Activated CD4-positive, alpha-beta T cell treated with anti-CD3 and anti-CD28 coated beads, Interleukin-2, amount 50 U/mL, for 48 hours (primary cell): ENCODE data around the gene SORCS2.

Experiments
- DNase-seq, 2 experiments: peaks; one replicate each; pipeline ENCODE4 v3.0.0-alpha.2; 2020

Gene SORCS2

DNA sequence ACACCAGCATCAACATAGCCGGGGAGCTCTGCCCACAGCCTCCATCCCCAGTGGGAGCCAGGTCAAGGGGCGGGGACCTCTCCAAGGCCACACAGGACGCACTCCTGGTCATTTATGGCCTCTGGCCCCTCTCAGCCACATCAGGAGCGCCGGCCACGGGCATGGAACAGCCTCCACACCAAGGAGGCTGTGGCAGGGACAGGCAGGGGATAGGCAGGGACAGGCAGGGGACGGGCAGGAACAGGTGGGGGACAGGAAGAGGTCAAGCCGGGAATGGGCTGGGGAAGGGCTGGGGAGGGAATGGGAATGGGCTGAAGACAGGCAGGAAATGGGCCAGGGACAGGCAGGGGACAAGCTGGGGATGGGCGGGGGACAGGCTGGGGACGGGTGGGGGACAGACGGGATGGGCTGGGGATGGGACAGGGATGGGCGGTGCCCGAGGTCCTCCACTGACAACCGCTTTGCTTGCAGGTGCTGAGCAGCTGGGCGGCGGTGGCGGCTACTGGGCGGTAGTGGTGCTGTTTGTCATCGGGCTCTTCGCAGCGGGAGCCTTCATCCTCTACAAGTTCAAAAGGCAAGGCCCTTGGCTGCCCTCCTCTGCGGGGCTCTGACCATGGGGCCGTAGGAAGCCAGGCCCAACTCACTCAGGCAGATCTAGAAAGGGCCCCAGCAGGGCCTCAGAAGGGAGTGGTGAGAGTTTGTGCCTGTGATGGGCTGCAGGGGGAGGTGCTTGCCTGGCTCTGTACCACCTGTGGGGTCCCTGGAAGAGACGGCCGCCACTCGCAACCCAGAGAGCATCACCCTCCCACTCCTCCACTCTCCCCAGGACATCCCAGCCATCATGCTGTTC is 541.7 kb downstream of the SORCS2 start:
- no peak for DNase-seq

DNA sequence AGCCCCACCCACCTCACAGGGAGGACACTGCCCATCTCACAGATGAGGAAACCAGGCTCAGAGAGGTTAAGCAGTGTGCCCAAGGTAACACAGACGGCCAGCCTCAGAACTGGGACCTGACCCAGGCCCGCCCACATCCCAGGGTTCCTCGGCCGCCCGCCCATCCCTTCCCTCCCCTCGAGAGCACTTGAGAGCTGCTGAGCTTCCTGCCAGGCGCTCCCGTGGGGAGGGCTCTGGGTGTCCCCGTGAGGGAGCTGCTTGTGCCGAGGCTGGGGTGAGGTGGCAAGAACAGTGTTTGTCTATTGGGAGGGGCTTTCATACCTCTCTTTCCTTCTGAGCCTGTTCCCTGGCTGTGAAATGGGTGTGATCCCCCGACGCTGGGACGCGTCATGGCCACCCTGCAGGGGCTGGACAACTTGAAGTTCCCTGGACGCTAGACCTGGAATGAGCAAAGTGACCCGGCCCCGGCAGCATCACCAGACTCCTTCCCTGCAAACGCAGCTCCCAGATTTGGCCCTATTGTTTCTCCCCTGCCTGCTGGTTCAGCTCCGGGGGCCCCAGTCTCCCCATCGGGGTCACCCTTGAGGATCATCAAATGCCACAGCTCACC is 542.4 kb downstream of the SORCS2 start:
- no peak for DNase-seq

GRCh38 chr4:7735395-7735794 is 543.1 kb downstream of the SORCS2 start:
- no peak for DNase-seq

DNA sequence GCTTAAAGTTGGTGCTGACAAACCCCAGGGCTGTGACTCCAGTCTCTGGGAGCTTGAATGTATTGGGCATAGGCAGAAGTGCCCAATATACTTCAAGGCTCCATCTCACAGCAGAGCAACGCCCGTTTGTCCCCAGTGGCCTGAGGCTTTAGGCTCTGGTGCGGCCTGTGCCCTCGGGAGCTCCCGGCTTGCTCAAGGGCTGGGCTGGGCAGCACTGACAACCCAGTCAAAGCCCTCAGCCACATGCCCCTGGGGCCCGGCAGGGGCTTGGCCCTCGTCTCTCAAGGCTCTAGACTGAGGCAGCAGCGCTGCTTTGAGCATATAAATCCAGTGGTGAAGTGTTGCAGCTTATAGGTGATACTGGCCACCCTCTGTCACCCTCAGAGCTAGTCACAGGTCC is 543.6 kb downstream of the SORCS2 start:
- no peak for DNase-seq

GRCh38 chr4:7736436-7737267 is 544.3 kb downstream of the SORCS2 start:
- no peak for DNase-seq

DNA sequence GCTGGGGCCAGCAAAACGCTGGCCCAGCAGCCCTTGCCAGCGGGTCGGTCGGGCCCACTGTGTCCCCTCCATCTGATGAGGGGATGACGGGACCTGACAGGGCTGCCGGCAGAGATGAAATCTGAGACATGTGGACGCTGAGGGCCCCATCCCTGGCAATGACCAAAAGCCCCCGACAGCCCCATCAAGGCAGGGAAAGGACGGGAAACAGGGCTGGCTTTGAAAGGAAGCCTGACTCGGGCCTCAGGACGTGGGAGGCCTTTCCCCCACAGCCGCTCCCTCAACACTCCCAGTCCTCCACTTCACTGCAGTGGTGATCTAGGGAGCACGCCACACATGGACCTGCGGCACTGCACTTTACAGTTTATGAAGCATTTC is 544.9 kb downstream of the SORCS2 start:
- no peak for DNase-seq

GRCh38 chr4:7737752-7738457 is 545.6 kb downstream of the SORCS2 start:
- no peak for DNase-seq

GRCh38 chr4:7738458-7739076 is 546.2 kb downstream of the SORCS2 start:
- no peak for DNase-seq

DNA sequence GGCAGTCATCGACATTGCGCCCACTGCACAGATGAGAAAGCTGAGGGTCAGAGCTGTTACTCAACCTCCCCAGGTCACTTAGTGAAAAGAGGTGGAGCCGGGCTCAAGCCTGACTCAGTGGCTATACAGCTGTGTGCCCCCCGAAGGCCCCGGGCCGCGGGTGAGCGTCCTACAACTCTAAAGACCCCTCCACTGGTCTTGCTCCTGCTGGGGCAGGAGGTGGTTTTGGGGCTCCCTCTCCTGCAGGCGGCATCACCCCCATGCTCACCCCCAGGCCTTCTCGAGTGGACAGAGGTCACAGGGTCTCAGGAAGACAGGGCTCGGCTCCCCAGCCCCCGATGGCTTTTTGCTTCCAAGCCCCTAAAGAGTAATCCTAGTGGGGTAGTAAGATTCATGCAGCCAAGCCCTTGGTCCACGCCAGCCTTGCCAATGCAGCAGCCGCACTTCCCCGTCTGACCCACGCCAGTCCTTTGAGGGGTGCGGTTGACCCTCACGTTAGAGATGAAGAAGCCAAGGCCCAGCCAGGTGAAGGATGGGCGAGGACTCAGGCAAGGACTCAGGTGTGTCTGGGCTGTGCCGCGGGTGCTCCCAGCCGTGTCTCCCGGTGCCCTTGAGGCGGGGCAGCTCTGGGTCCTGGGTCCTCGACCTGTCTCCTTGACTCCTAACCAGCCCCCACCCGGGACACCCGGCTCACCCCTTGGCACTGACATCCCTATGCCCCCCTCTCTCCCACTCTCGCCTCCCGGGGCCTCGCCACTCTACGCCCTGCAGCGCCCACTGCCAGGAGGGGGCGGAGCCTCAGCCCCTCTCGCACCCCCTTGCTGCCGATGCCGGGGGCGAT is 547.0 kb downstream of the SORCS2 start:
- no peak for DNase-seq

- DNase-seq, result no peak
Measured at GRCh38 chr4:7739918-7740865, 547.9 kb downstream of the SORCS2 start.

DNA sequence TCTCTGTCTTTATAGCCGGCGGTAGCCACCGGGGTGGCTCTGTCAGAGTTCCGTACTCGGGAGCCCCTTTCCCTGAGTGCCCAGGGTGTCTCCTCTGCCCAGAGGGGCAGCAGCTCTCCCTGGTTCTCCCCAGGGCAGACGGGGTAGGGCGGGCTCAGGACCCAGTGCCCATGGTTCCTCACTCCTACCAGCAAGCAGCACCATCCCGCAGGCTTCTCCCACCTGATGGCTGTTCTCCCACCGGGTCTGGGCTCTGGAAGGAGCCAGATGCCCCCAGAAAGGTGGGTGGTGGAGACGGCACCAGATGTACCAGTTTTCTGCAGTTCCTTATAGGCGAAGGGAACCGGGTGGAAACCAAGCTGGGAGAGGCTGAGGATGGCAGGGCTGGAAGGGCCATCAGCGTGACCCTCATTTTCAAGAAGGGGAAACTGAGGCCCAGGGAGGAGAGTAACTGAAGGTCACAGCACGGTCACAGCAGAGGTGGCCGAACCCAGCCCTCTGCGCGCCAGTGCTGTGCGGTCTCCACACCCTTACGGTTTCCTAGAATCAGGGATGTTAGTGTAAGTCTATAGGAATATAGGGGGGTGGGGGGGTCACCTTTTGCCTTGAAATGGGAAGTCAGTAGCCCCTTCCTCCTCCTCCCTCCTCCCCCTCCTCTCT is 548.7 kb downstream of the SORCS2 start:
- no peak for DNase-seq

- DNase-seq, result no peak
Measured at GRCh38 chr4:7741946-7742806, 549.8 kb downstream of the SORCS2 start.

DNA sequence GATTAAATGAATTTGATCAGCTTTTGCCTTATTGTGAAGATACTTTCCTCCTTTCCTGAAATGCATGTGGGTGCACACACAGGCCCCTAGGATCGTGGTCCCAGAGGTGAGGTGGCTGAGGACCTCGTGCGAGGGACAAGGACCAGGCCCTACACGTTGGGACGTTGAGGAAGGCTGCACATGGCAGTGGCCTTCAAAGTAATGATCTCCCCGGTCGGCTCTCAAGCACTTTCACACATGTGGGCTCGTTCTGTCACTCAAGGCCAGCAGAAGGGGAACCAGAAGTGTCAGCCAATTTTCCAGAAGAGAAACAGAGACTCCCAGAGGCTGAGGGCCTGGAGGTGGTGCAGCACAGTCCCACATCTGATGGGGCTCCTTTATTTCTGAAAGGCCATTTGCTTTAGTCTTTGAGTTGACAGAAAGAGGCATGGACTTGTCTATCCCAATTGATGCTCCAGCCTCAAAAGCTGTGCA is 550.5 kb downstream of the SORCS2 start:
- no peak for DNase-seq

DNA sequence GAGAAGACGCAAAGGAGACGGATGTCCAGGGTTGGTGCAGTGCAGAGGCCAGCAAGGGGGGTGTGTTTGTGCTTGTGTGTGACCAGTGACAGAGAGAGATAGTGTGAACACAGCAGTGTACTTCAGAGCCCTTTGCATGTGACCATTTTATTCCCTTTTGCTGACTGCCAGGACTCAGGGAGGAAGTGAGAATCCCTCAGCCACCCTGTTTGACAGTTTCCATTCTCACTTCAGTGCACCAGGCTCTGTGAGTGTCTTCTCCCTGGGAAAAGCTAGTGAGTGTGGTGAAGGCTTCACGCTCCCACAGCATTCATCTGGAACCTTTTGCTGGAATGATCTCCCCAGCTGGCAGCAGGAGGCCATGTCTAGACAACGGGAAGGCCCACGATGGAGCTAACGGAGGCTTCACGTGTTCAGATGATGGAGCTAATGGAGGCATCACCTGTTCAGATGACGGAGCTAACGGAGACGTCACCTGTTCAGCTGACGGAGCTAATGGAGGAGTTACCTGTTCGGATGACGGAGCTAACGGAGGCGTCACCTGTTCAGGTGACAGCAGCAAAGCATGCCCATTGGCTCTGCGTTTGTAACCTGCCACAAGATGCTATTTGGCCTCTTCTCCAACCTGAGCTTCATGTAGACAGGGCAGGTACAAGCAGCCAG is 551.9 kb downstream of the SORCS2 start:
- DNase-seq, result no peak

DNA sequence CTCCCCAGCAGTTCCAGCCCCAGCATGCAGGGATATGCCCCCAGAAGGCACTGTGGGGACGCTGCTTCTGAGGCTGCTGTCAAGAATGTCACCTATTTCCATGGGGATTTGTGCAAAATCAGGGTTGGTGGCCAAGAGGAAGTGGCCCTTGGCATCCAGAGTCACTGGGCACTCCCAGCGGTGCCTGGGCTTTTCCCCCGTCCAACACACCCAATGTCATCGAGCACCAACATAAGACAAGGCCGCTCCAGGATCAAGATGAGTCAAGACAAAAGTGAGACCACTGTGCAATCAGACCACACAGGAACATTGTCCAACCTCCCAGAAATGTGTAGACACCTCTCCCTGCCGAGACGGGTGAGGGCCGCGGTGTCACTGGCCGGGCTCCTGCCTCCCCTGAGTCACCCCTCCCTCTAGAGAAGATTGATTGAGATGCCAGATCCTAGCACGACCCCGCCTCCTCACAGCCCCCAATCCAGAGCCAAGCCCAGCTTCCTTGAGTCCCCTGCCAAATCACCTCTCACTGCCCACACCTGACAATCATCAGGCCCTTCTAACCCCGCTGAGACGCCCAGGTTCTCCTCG is 553.1 kb downstream of the SORCS2 start:
- no peak for DNase-seq

DNA sequence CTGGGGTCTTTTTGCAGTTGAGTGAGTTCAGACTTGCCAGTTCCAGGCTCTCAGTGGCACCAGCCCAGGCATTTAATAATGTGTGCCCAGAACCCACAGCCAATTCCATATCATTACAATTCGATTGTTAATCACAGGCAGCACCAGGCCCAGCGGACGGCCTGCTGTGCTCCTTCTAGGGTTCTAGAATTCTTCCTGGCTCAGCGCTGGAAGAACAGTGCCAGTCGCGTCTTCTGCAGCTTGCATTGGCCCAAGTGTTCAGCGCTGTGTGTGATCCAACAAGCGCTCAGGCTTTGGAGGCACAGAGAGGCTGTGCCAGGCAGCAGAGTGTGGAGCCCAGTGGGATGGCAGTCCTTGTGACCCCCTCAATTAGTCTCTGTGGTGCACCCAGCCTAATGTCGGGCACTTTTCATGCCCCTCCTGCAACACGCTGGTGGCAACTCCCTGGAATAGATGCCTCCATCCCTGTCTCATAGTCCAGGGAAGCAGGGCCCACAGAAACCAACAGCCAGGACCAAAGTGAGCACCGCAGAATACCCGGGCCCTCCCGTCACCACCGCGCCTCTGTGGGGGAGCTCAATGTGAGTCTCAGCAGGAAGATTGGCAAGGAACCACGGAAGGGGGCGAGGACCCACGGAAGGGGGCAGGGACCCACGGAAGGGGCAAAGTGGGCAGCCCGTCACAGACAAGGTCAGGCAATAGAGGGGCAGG is 554.2 kb downstream of the SORCS2 start:
- no peak for DNase-seq

GRCh38 chr4:7747062-7747385 is 554.7 kb downstream of the SORCS2 start:
- DNase-seq, result no peak
